GM18873 (cell line): Measurements from ENCODE around the gene TARP.
"Not testable (repeated sequence)": the region's sequence is repeated elsewhere in the genome, so short reads cannot be mapped to it uniquely, and the experiment has no call there.

Experiments used
- ATAC-seq: cut with Tn5 transposase; IDR thresholded peaks from one replicate; pipeline ENCODE4 v1.9.1; 2021; ENCODE audit warnings: mild to moderate bottlenecking, moderate library complexity, moderate number of reproducible peaks; ENCODE audit not compliant: unreplicated experiment, low FRiP score

TARP gene

DNA sequence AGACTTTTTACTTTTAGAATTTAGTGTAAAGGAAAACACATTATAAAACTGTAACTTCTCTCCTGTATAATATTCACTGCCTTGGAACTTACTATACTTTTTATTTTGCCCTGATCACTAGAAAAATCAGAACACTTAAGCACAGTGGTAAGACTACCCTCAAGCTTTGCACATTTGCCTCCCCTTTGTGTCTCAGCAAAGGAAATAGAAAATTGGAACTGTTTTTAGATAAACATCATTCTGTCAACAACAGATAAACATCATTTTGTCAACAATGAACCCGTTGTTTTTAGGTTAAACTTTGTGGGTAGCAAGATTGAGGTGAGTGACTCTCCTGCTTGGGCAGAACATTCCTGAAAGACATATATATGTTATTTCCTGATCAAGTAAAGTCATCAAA lies 8.8 kb downstream of the TARP start:
- not testable (repeated sequence) for ATAC-seq

DNA sequence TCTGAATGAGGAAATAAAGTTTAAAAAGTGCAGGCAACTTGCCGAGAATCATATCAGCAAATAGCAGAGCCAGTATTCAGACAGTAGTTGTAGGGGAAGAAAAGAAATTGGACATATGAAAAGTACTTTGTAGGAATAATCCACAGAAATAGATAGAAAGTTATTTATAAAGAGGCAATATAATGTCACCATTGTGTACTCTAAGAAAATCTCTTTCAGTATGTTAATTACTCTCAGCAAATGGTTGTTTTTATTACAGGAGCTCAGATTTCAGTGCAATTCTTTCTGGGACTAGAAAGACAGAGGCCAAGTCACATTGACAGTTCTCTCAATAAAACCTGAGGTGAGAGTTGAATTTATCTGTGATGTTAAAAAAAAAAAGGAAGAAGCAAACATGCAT lies 10.2 kb downstream of the TARP start:
- ATAC-seq: not testable (repeated sequence)

DNA sequence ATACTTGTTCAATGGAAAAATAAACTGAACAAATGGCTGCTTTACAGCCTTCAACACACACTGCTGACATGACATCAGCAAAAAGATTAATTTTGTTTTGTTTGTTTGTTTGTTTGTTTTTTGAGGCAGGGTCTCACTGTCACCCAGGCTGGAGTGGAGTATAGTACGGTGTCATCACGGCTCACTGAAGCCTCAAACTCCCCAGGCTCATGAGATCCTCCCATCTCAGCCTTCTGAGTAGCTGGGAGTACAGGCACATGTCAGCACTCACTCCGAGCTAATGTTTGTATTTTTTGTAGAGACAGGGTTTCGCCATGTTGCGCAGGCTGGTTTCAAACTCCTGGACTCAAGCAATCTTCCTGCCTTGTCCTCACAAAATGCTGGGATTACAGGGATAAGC lies 10.9 kb downstream of the TARP start:
- no peak for ATAC-seq

DNA sequence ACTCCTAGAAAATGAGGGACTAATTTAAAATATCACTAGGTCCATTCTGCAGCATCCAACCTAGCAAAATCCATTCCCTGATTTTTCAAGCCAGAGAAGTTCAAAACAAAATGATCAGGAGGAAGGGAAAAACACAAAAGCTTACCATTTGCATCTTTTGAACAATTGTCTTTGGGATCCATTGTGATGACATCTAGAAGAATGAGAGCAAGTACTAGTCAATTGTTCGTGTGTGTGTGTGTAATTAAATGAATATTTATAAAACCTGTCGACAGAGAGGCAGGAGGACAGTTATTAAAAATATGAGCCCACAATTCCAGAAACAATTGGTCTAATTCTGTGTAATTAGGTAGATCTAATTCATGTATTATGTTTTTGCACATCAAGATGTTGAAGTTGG lies 11.4 kb downstream of the TARP start:
- ATAC-seq: not testable (repeated sequence)

DNA sequence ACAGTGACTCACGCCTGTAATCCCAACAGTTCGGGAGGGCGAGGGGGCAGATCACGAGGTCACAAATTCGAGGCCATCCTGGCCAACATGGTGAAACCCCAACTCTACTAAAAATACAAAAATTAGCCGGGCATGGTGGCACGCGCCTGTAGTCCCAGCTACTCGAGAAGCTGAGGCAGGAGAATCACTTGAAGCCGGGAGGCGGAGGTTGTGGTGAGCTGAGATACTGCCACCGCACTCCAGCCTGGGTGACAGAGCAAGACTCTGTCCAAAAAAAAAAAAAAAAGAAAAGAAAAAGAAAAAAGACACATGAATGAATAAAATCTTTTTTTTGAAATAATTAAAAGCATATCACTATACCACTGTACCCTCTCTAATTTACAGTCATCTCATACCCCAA lies 11.8 kb downstream of the TARP start:
- ATAC-seq: not testable (repeated sequence)

DNA sequence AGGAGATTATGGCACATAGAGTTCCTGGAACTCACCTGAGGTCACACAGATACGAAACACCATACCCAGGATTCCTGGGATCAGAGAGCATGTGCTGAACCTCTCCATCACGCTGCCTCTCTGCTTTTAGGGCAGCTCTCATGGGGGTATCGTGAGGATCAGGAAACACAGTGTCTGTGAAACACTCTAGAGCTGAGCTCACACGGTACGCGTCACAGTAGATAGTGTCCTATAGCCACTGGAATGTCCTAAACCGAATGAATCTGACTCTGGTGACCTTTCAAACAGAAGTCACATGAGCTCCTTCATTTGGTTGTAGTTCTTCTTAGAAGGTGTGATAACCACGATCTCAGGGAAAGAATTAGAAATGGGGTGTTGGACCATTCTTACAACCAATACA lies 14.3 kb downstream of the TARP start:
- not testable (repeated sequence) for ATAC-seq

DNA sequence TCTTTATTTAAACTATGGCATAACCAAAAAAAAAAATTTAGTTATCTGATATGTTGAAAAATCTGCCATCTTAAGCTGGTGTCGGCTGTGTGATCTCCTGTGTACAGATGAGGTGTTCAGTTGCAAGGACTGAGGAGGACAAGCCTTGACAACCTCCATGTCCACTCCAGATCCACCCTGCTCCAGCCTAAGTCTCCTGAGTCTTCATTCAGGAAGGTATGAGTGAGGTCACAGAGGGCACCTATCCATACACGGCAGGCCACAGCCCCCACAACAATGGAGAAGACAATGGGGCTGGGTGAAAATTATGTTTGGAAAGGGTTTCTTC lies 16.1 kb downstream of the TARP start:
- no peak for ATAC-seq

DNA sequence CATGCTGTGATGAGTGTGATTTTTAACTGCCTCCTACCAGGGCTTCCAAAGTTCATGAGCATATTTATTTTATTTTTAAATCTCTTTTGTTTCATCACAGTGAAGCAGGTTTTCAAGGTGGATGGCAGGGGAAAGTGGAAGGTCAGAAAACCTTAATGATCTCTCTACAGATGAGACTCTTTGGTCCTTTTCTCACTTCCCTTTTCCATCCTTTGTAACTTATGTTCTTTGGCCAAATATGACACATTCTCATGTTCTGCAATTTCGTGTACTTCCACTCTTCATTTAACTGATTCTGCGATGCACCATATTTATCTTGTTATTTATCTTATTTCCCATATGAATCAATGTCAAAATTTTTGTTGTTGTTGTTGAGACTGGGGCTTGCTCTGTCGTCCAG lies 23.6 kb downstream of the TARP start:
- peak; percentile 68 for ATAC-seq

DNA sequence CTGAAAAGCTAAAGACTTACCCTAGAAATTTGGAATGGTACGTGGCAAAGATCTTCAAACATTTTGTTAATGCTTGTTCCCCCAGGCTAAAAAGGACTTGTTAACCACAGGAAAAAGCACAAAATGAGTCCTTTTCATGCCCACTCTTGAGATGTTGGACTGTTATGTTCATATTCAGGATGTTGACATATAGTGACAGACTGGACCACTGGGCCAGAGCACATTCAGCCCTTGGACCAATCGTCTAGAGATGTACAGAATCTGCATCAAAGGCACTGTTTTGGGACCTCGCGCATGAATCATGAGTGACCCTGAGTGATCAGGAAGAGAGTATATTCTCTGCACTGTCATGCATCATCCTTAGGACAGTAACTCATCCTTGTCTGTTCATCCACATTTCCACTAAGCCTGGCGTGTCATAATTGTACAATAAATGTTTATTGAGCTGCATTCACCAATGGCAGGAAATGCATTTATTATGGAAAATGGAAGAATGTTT lies 25.3 kb downstream of the TARP start:
- no peak for ATAC-seq

DNA sequence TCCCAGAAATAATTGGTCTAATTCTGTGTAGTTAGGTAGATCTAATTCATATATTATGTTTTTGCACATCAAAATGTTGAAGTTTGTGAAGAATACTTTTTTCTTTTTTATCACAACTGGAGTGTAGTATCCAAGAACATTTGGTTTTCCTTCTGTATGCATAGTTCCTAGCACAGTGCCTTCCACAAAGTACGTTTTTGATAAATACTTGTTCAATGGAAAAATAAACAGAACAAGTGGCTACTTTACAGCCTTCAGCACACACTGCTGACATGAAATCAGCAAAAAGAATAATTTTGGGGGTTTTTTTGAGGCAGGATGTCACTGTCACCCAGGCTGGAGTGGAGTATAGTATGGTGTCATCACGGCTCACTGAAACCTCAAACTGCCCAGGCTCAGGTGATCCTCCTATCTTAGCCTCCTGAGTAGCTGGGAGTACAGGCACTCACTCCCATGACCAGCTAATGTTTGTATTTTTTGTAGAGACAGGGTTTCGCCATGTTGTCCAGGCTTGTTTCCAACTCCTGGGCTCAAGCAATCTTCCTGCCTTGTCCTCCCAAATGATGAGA lies 27.9 kb downstream of the TARP start:
- no peak for ATAC-seq

DNA sequence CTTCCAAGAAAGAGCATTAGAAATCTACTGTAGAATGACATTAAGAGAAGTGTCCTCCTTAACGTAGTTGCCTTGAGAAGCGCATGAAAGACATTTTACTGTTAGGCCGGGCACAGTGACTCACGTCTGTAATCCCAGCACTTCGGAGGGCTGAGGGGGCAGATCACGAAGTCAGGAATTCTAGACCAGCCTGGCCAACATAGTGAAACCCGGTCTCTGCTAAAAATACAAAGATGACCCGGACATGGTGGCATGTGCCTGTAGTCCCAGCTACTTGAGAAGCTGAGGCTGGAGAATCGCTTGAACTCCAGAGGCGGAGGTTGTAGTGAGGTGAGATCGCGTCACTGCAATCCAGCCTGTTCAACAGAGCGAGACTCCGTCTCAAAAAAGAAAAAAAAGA lies 28.9 kb downstream of the TARP start:
- ATAC-seq: no peak

DNA sequence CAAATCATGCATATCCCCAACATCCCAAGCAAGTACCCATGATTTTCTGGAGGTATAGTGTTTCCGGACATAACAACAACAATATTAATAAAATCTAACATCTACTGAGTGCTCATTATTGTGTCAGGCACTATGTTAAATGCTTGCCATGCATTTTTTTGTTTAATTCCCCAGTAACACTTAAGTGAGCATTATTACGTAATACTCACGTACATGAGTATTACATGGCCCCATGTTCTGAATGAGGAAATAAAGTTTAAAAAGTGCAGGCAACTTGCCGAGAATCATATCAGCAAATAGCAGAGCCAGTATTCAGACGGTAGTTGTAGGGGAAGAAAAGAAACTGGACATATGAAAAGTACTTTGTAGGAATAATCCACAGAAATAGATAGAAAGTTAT lies 30.1 kb downstream of the TARP start:
- not testable (repeated sequence) for ATAC-seq

DNA sequence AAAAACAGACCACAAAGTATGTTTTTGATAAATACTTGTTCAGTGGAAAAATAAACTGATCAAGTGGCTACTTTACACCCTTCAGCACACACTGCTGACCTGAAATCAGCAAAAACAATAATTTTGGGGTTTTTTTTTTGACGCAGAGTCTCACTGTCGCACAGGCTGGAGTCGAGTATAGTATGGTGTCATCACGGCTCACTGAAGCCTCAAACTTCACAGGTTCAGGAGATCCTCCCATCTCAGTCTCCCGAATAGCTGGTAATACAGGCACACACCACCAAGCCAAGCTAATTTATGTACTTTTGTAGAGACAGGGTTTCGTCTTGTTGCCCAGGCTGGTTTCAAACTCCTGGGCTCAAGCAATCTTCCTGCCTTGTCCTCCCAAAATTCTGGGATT lies 30.6 kb downstream of the TARP start:
- no peak for ATAC-seq

DNA sequence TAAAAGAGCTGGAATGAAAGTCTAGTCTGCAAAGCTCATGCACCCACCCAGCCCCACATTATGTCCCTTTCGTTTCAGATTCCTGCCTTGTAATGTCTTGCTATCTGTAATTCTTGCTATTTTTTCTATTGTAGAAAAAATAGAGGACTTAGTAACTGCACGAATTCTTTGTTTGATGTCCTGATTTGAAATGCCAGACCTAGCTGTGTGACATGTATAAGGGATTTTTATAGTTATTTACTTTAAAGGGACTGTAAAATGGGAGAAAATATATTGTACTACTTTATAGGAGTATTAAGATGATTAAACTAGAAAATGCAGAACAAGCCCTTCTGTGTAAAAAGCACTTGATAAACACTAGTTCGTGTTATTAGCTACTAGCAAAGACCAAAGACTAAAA lies 32.4 kb downstream of the TARP start:
- no peak for ATAC-seq

DNA sequence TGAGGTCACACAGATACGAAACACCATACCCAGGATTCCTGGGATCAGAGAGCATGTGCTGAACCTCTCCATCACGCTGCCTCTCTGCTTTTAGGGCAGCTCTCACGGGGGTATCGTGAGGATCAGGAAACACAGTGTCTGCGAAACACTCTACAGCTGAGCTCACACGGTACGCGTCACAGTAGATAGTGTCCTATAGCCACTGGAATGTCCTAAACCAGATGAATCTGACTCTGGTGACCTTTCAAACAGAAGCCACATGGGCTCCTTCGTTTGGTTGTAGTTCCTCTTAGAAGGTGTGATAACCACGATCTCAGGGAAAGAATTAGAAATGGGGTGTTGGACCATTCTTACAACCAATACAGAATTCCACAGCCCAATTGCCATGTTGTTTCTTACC lies 34.3 kb downstream of the TARP start:
- not testable (repeated sequence) for ATAC-seq

DNA sequence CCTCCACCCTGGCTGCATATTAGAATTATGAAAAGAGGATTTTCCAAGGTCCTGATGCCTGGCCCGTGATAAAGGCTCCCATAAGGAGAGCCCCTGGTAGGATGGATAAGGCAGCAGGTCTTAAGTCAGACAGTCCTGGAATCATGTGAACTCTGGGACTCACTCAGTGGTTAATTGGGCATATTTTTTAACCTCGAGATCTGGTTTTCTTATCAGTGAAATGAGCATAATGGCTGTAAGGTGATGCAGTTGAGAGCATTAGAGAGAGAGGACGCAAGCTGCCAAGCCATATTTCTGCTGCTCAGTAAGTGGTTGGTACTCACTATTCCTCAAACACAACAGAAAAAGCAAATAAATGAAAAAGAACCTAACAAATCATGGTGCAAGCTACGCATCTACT lies 37.8 kb downstream of the TARP start:
- no peak for ATAC-seq

DNA sequence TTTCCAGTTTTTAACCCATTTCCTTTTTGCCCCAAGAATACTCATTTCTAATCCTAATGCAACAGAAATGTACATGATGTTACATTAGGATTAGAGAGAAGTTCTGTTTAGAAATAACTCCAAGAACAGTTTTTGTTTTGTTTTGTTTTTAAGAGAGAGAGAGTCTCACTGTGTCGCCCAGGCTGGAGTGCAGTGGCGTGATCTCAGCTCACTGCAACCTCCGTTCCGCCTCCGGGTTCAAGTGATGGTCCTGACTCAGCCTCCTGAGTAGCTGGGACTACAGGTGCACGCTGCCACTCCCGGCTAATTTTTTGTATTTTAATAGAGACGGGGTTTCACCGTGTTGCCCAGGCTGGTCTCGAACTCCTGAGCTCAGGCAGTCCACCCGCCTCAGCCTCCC lies 38.7 kb downstream of the TARP start:
- ATAC-seq: not testable (repeated sequence)

DNA sequence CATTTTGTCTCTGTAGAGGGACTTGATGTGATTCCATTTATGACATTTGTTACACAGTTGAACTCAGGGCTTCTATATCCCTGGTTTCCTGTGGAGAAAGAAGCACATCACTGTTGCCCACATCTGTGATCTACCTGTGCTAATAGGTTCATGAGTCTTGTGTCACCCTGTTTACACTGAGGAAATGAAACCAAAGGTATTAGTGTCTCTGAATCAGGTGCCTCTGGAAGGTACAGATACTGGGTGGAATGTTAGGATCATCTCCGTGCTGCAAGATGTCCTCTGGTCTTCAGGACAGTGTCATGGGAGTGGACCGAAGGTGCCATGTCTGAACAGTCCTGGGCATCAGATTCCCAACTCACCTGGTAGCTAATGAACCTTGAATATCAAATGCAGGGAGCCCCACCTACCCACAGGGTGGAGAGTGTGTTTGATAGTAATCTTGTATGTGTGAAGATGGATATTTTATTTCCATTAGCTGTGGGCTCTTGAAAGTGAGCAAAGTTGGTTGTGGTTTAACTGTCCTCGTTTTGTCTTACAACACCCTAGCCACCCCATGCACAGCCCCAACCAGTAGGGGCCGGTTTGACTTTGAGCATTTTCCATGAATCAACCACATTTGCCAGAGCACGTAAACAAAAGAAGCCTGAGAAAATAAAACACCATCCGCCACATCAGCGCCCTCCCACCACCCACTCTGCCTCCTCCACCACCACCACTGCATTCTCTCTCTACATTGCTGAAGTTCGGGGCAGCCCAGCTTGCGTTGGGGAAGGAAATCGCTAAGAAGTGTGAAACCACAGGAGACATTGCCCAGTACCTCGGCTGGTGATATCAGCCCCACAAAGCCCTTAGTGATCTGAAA lies 40.7 kb downstream of the TARP start:
- ATAC-seq: no peak

DNA sequence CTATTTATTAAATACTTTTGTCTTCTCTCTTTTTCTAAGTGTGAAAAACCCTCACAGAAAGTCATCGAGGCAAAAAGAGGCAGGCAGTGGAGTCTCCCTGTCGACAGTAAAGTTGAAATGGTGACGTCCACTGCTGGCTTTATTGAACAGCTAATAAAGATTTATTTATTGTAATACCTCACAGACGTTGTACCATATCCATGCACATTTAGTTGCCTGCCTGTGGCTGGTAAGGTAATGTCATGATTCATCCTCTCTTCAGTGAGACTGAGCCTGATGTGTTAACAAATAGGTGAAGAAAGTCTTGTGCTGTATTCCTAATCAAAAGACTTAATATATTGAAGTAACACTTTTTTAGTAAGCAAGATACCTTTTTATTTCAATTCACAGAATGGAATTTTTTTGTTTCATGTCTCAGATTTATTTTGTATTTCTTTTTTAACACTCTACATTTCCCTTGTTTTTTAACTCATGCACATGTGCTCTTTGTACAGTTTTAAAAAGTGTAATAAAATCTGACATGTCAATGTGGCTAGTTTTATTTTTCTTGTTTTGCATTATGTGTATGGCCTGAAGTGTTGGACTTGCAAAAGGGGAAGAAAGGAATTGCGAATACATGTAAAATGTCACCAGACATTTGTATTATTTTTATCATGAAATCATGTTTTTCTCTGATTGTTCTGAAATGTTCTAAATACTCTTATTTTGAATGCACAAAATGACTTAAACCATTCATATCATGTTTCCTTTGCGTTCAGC lies 43.4 kb downstream of the TARP start:
- no peak for ATAC-seq

DNA sequence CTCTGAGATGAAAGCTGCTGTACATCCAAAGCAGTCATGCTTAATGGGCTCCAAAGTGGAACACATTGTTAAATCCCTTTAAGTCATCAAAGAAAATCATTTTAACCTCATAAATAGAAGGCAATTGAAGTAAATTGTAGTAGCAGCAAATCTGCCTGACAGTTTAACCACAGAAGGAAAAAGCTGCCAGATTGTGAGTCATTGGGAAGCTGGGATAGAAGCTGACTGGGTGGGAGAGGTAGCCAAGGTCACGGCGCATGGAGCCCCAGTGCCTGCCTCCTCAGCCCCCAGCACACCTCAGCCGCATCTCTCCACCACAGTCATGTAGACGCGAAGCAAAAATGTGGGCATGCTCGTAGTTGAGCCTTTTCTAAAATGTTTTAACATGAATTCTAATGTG lies 44.0 kb downstream of the TARP start:
- ATAC-seq: no peak

DNA sequence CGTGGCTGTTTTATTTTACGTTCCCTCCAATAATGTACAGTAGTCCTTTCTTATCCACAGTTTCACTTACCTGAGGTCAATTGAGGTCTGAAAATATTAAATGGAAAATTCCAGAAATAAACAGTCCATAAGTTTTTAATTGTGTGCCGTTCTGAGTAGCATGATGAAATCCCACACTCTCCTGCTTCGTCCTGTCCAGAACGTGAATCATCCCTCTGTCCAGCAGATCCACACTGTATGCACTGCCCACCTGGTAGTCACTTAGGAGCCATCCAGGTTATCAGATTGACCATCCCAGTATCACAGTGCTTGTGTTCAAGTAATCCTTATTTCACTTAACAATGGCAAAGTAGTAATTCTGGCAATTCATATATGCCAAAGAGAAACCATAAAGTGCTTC lies 49.0 kb downstream of the TARP start:
- ATAC-seq: no peak
